OCI-LY1 (cell line): Measurements from ENCODE around the gene TAMALIN.
A peak's percentile ranks its signal among the peaks of the same experiment; 100 is the strongest.

Experiments
- H2AFZ ChIP-seq: fragments of 200-600 bp; sonication (generic), shearing (Covaris generic); 2 replicates; pipeline ENCODE4 v1.6.0; 2014; ENCODE audit warnings: antibody characterized with exemption, mild to moderate bottlenecking, low read length
- H3F3A ChIP-seq: fragments of 200-600 bp; sonication (generic), shearing (Covaris generic); 2 replicates; pipeline ENCODE4 v1.6.0; 2014; ENCODE audit warnings: mild to moderate bottlenecking, antibody characterized with exemption, low read length, moderate library complexity; ENCODE audit not compliant: insufficient read depth
- H3K27ac ChIP-seq: fragments of 200-600 bp; sonication (generic); 2 replicates; pipeline ENCODE4 v1.5.1; 2014; ENCODE audit warnings: low read length, mixed run types, mild to moderate bottlenecking, low read depth; ENCODE audit not compliant: poor library complexity, severe bottlenecking
- H3K27me3 ChIP-seq: fragments of 200-600 bp; sonication (generic); 2 replicates; pipeline ENCODE4 v1.6.0; 2014; ENCODE audit warnings: antibody characterized with exemption, mild to moderate bottlenecking, low read length, moderate library complexity; ENCODE audit not compliant: insufficient read depth
- H3K36me3 ChIP-seq: fragments of 200-600 bp; sonication (generic); 2 replicates; pipeline ENCODE4 v1.6.1; 2014; ENCODE audit warnings: mild to moderate bottlenecking, antibody characterized with exemption, low read length, moderate library complexity, mixed read lengths; ENCODE audit not compliant: insufficient read depth
- H3K4me1 ChIP-seq: fragments of 200-600 bp; sonication (generic); 2 replicates; pipeline ENCODE4 v1.5.1; 2014; ENCODE audit warnings: mild to moderate bottlenecking, low read length, moderate library complexity; ENCODE audit not compliant: insufficient read depth, severe bottlenecking
- H3K4me2 ChIP-seq: fragments of 200-600 bp; sonication (generic), shearing (Covaris generic); 2 replicates; pipeline ENCODE4 v1.6.1; 2014; ENCODE audit warnings: low read length
- H3K4me3 ChIP-seq: fragments of 200-600 bp; sonication (generic); 2 replicates; pipeline ENCODE4 v1.5.1; 2014; ENCODE audit warnings: low read length, low read depth, mild to moderate bottlenecking, mixed read lengths; ENCODE audit not compliant: poor library complexity, severe bottlenecking
- H3K79me2 ChIP-seq: fragments of 200-600 bp; shearing (Covaris generic); 2 replicates; pipeline ENCODE4 v1.6.1; 2016; ENCODE audit warnings: mixed run types, low read length, mixed read lengths; ENCODE audit not compliant: insufficient read depth
- H3K9ac ChIP-seq: fragments of 200-600 bp; sonication (generic), shearing (Covaris generic); 2 replicates; pipeline ENCODE4 v1.6.1; 2014; ENCODE audit warnings: mild to moderate bottlenecking, low read length, mixed read lengths
- H3K9me2 ChIP-seq: fragments of 200-600 bp; sonication (generic), shearing (Covaris generic); 2 replicates; pipeline ENCODE4 v1.6.1; 2014; ENCODE audit warnings: low read depth, mild to moderate bottlenecking, low read length, mixed read lengths
- H3K9me3 ChIP-seq: fragments of 200-600 bp; shearing (Covaris generic); 2 replicates; pipeline ENCODE4 v1.6.1; 2014; ENCODE audit warnings: low read length, mixed read lengths
- H4K20me1 ChIP-seq: fragments of 200-600 bp; sonication (generic), shearing (Covaris generic); 2 replicates; pipeline ENCODE4 v1.6.0; 2016; ENCODE audit warnings: mild to moderate bottlenecking, low read length; ENCODE audit not compliant: insufficient read depth
- CTCF ChIP-seq: fragments of 200-600 bp; sonication (generic), shearing (Covaris generic); IDR thresholded peaks from 2 replicates; pipeline ENCODE4 v1.5.1; 2017; ENCODE audit warnings: mild to moderate bottlenecking, antibody characterized with exemption, low read length, moderate library complexity, mixed read lengths
- EZH2 ChIP-seq: fragments of 200-600 bp; sonication (generic), shearing (Covaris generic); IDR thresholded peaks from 2 replicates; pipeline ENCODE4 v1.8.0; 2017; ENCODE audit warnings: borderline replicate concordance, mixed run types, mild to moderate bottlenecking, antibody characterized with exemption, low read length, moderate library complexity, mixed read lengths

TAMALIN gene

GRCh38 chr12:52020539-52021336 lies 14.0 kb downstream of the TAMALIN start:
- Histone ChIP-seq H3K4me2 (no peak overlapping the region), H3K9me2 (no peaks in the 10 kb centered on the region), H3K36me3 (no peaks in the 10 kb centered on the region), H3K4me1 (peaks cover 25% of the 10 kb centered on the region), H3K9me3 (no peaks in the 10 kb centered on the region), H3K4me3 (no peak overlapping the region), H3K27me3 (peaks cover 3% of the 10 kb centered on the region; the same call in 1 of the 2 replicates), H3K9ac (no peak overlapping the region), H4K20me1 (no peaks in the 10 kb centered on the region), H2AFZ (no peak overlapping the region), H3K27ac (no peak overlapping the region), H3F3A (no peaks in the 10 kb centered on the region; the same call in 1 of the 2 replicates), H3K79me2 (no peaks in the 10 kb centered on the region)
- peak; percentile 80 for TF ChIP-seq CTCF
- no peak for TF ChIP-seq EZH2

GRCh38 chr12:52022841-52023181 lies 16.1 kb downstream of the TAMALIN start:
- Histone ChIP-seq H2AFZ (no peak overlapping the region), H3K4me1 (peaks cover 31% of the 10 kb centered on the region)

GRCh38 chr12:52023182-52023975 lies 16.6 kb downstream of the TAMALIN start:
- Histone ChIP-seq H3K9ac (peak overlapping the region; percentile 59), H2AFZ (no peak overlapping the region), H4K20me1 (no peaks in the 10 kb centered on the region), H3K9me3 (no peaks in the 10 kb centered on the region), H3K9me2 (no peaks in the 10 kb centered on the region), H3K4me1 (peaks cover 31% of the 10 kb centered on the region), H3K79me2 (no peaks in the 10 kb centered on the region), H3F3A (no peaks in the 10 kb centered on the region; the same call in 1 of the 2 replicates), H3K27me3 (no peaks in the 10 kb centered on the region), H3K4me3 (peak overlapping the region; percentile 58), H3K4me2 (peak overlapping the region; percentile 75), H3K27ac (peak overlapping the region; percentile 84), H3K36me3 (no peaks in the 10 kb centered on the region)
- TF ChIP-seq EZH2, result no peak
- TF ChIP-seq CTCF, result peak; percentile 99

More at GRCh38 chr12:52022841-52023181, 16.1 kb downstream of the TAMALIN start:
- no peak for TF ChIP-seq EZH2
- Histone ChIP-seq H3K9ac (peak overlapping the region; percentile 59; the same call in 1 of the 2 replicates), H3K79me2 (no peaks in the 10 kb centered on the region), H3K27ac (no peak overlapping the region), H3K4me3 (peak overlapping the region; percentile 58), H4K20me1 (no peaks in the 10 kb centered on the region), H3K27me3 (no peaks in the 10 kb centered on the region), H3F3A (no peaks in the 10 kb centered on the region; the same call in 1 of the 2 replicates), H3K9me3 (no peaks in the 10 kb centered on the region), H3K36me3 (no peaks in the 10 kb centered on the region), H3K9me2 (no peaks in the 10 kb centered on the region), H3K4me2 (peak overlapping the region; percentile 75)
